Mesenchymal stem cell (in vitro differentiated cells and primary cell): Measurements from ENCODE around the gene IKZF2.

Source experiments
- DNase-seq: peaks from one replicate; pipeline ENCODE4 v3.0.0-alpha.2; 2013
- H2AFZ ChIP-seq: one replicate; pipeline ENCODE4 v1.6.1; 2013; ENCODE audit warnings: low read depth, mild to moderate bottlenecking, control low read depth, inconsistent platforms, low read length, moderate library complexity
- H2AK5ac ChIP-seq: 2 replicates; pipeline ENCODE4 v1.6.1; 2013; ENCODE audit warnings: low read length, moderate library complexity, mild to moderate bottlenecking, inconsistent platforms; ENCODE audit not compliant: severe bottlenecking
- H2BK120ac ChIP-seq: one replicate; pipeline ENCODE4 v1.6.1; 2013; ENCODE audit warnings: low read depth, mild to moderate bottlenecking, inconsistent platforms, low read length, moderate library complexity
- H2BK12ac ChIP-seq, 2 experiments: one replicate each; pipeline ENCODE4 v1.6.1; 2013; ENCODE audit warnings: inconsistent platforms in 2 of 2, low read length in 2 of 2, mild to moderate bottlenecking in 2 of 2, moderate library complexity in 2 of 2, control low read depth in 1 of 2
- H2BK15ac ChIP-seq: one replicate; pipeline ENCODE4 v1.6.1; 2013; ENCODE audit warnings: mild to moderate bottlenecking, low read depth, inconsistent platforms; ENCODE audit not compliant: poor library complexity, severe bottlenecking
- H2BK5ac ChIP-seq: 2 replicates; pipeline ENCODE4 v1.6.1; 2013; ENCODE audit warnings: low read depth, mild to moderate bottlenecking, low read length, control low read depth, inconsistent platforms; ENCODE audit not compliant: poor library complexity, severe bottlenecking
- H3K14ac ChIP-seq, 2 experiments: one replicate each; pipeline ENCODE4 v1.6.1; 2013; ENCODE audit warnings: inconsistent platforms in 2 of 2, low read length in 2 of 2, control low read depth in 1 of 2, mild to moderate bottlenecking in 1 of 2, moderate library complexity in 1 of 2
- H3K18ac ChIP-seq, 2 experiments: one replicate each; pipeline ENCODE4 v1.6.1; 2013; ENCODE audit warnings: inconsistent platforms in 2 of 2, low read length in 2 of 2, control low read depth in 1 of 2, low read depth in 1 of 2, mild to moderate bottlenecking in 1 of 2
- H3K23ac ChIP-seq, 2 experiments: one replicate each; pipeline ENCODE4 v1.6.1; 2013; ENCODE audit warnings: inconsistent platforms in 2 of 2, low read length in 2 of 2, mild to moderate bottlenecking in 2 of 2, moderate library complexity in 2 of 2, control low read depth in 1 of 2
- H3K27ac ChIP-seq: 2 replicates; pipeline ENCODE4 v1.5.1; 2013; ENCODE audit warnings: mild to moderate bottlenecking, moderate library complexity, low read length, control low read depth, inconsistent platforms; ENCODE audit not compliant: poor library complexity, severe bottlenecking
- H3K27me3 ChIP-seq, 2 experiments: 2 replicates each; pipeline versions ENCODE4 v1.6.1 to v1.7.0; 2013; ENCODE audit warnings: low read length in 2 of 2, mild to moderate bottlenecking in 2 of 2, moderate library complexity in 2 of 2, control low read depth in 1 of 2, inconsistent platforms in 1 of 2; ENCODE audit not compliant: control insufficient read depth in 1 of 2, insufficient read depth in 1 of 2
- H3K36me3 ChIP-seq, 2 experiments: 2 replicates each; pipeline versions ENCODE4 v1.6.1 to v1.7.0; 2013; ENCODE audit warnings: low read length in 2 of 2, control low read depth in 1 of 2, inconsistent platforms in 1 of 2, low read depth in 1 of 2, mild to moderate bottlenecking in 1 of 2; ENCODE audit not compliant: insufficient read depth in 2 of 2, control insufficient read depth in 1 of 2
- H3K4ac ChIP-seq, 2 experiments: one replicate each; pipeline ENCODE4 v1.6.1; 2013; ENCODE audit warnings: inconsistent platforms in 2 of 2, low read length in 2 of 2, mild to moderate bottlenecking in 2 of 2, moderate library complexity in 2 of 2, control low read depth in 1 of 2, low read depth in 1 of 2
- H3K4me1 ChIP-seq: 2 replicates; pipeline ENCODE4 v1.6.1; 2013; ENCODE audit warnings: low read depth, low read length, control low read depth; ENCODE audit not compliant: control insufficient read depth, insufficient read depth
- H3K4me2 ChIP-seq: 2 replicates; pipeline ENCODE4 v1.6.1; 2013; ENCODE audit warnings: low read length, mild to moderate bottlenecking, inconsistent platforms; ENCODE audit not compliant: poor library complexity, severe bottlenecking
- H3K4me3 ChIP-seq, 2 experiments: 2 replicates each; pipeline versions ENCODE4 v1.5.1 to v1.7.0; 2013; ENCODE audit warnings: low read length in 2 of 2, mild to moderate bottlenecking in 2 of 2, control low read depth in 1 of 2, low read depth in 1 of 2; ENCODE audit not compliant: insufficient read depth in 1 of 2
- H3K79me1 ChIP-seq: replicated peaks from 2 replicates; pipeline ENCODE4 v1.6.1; 2013; ENCODE audit warnings: mild to moderate bottlenecking, control low read depth, low read length, inconsistent platforms; ENCODE audit not compliant: poor library complexity, severe bottlenecking
- H3K9ac ChIP-seq: 2 replicates; pipeline ENCODE4 v1.7.0; 2013; ENCODE audit warnings: mild to moderate bottlenecking, low read length, moderate library complexity
- H3K9me3 ChIP-seq: 2 replicates; pipeline ENCODE4 v1.7.0; 2013; ENCODE audit warnings: mild to moderate bottlenecking, low read length; ENCODE audit not compliant: control insufficient read depth
- H4K8ac ChIP-seq: one replicate; pipeline ENCODE4 v1.6.1; 2013; ENCODE audit warnings: inconsistent platforms, mild to moderate bottlenecking, low read length, moderate library complexity
- H4K91ac ChIP-seq: one replicate; pipeline ENCODE4 v1.6.1; 2013; ENCODE audit warnings: mild to moderate bottlenecking, low read length, inconsistent platforms
- WGBS: methylation state at CpG from one replicate; pipeline ENCODE4 v1.1.7; 2013; ENCODE audit warnings: mixed read lengths; 5-methylcytosine and 5-hydroxymethylcytosine counted together

The IKZF2 gene

GRCh38 chr2:213167271-213167930 lies 16.0 kb upstream of the IKZF2 start:
- H3K9me3 ChIP-seq = no peaks in the 10 kb centered on the region
- no peak overlapping the region for H3K4ac ChIP-seq
- no peaks in the 10 kb centered on the region for H3K4me1 ChIP-seq
- DNase-seq = no peak
- H3K27me3 ChIP-seq = no peaks in the 10 kb centered on the region
- no peak overlapping the region for H3K14ac ChIP-seq
- no peak overlapping the region for H2BK120ac ChIP-seq
- H3K23ac ChIP-seq = no peak overlapping the region
- no peak overlapping the region for H3K4me3 ChIP-seq
- no peak overlapping the region for H4K91ac ChIP-seq
- H2BK5ac ChIP-seq = no peak overlapping the region
- H2BK15ac ChIP-seq = no peak overlapping the region
- no peaks in the 10 kb centered on the region for H3K79me1 ChIP-seq
- no peak overlapping the region for H3K18ac ChIP-seq
- H2AK5ac ChIP-seq = no peak overlapping the region
- H3K9ac ChIP-seq = no peak overlapping the region
- no peaks in the 10 kb centered on the region for H3K36me3 ChIP-seq
- H2AFZ ChIP-seq = no peak overlapping the region
- no peak overlapping the region for H2BK12ac ChIP-seq
- H3K4me2 ChIP-seq = no peak overlapping the region
- no peak overlapping the region for H4K8ac ChIP-seq
- 100% methylated on average over 1 of the region's 2 CpGs for WGBS
- no peak overlapping the region for H3K27ac ChIP-seq

GRCh38 chr2:213166109-213166508 lies 14.7 kb upstream of the IKZF2 start:
- Histone ChIP-seq H3K36me3 (no peaks in the 10 kb centered on the region), H3K27me3 (no peaks in the 10 kb centered on the region), H3K9ac (no peak overlapping the region), H4K91ac (no peak overlapping the region), H3K4me1 (no peaks in the 10 kb centered on the region), H2BK120ac (no peak overlapping the region), H3K4me2 (no peak overlapping the region), H3K4me3 (no peak overlapping the region), H2BK5ac (no peak overlapping the region), H3K9me3 (no peaks in the 10 kb centered on the region), H3K27ac (no peak overlapping the region), H3K18ac (no peak overlapping the region), H3K4ac (no peak overlapping the region), H2AFZ (no peak overlapping the region), H2BK15ac (no peak overlapping the region), H2AK5ac (no peak overlapping the region), H2BK12ac (no peak overlapping the region), H4K8ac (no peak overlapping the region), H3K23ac (no peak overlapping the region), H3K14ac (no peak overlapping the region), H3K79me1 (no peaks in the 10 kb centered on the region)
- no peak for DNase-seq

GRCh38 chr2:213164263-213164662 lies 12.9 kb upstream of the IKZF2 start:
- Histone ChIP-seq H3K23ac (no peak overlapping the region), H3K36me3 (no peaks in the 10 kb centered on the region), H3K14ac (no peak overlapping the region), H3K27ac (no peak overlapping the region), H3K27me3 (no peaks in the 10 kb centered on the region), H3K79me1 (no peaks in the 10 kb centered on the region), H2BK15ac (no peak overlapping the region), H2BK12ac (no peak overlapping the region), H3K18ac (no peak overlapping the region), H4K91ac (no peak overlapping the region), H4K8ac (no peak overlapping the region), H2BK120ac (no peak overlapping the region), H3K4me1 (no peaks in the 10 kb centered on the region), H3K4ac (no peak overlapping the region), H2AFZ (no peak overlapping the region), H2AK5ac (no peak overlapping the region), H3K4me2 (no peak overlapping the region), H2BK5ac (no peak overlapping the region), H3K9ac (no peak overlapping the region), H3K9me3 (no peaks in the 10 kb centered on the region), H3K4me3 (no peak overlapping the region)
- no peak for DNase-seq

GRCh38 chr2:213162516-213163118 lies 11.2 kb upstream of the IKZF2 start:
- Histone ChIP-seq H4K8ac (no peak overlapping the region), H2AK5ac (no peak overlapping the region), H3K27ac (peak overlapping the region; percentile 82), H3K9me3 (no peaks in the 10 kb centered on the region), H3K4me3 (no peak overlapping the region), H2BK15ac (no peak overlapping the region), H3K79me1 (no peaks in the 10 kb centered on the region), H3K9ac (peak overlapping the region; percentile 48), H3K36me3 (no peaks in the 10 kb centered on the region), H3K4me2 (no peak overlapping the region), H2AFZ (no peak overlapping the region), H3K18ac (no peak overlapping the region), H3K27me3 (no peaks in the 10 kb centered on the region), H2BK120ac (no peak overlapping the region), H2BK12ac (no peak overlapping the region), H3K14ac (no peak overlapping the region), H3K4ac (no peak overlapping the region), H3K23ac (no peak overlapping the region), H2BK5ac (no peak overlapping the region), H3K4me1 (no peaks in the 10 kb centered on the region), H4K91ac (no peak overlapping the region)
- peak; percentile 32 for DNase-seq
- WGBS = no CpG with 5 or more reads among the region's 3 CpGs
